ENCODE results near the gene AKAP6.

The AKAP6 gene

DNA sequence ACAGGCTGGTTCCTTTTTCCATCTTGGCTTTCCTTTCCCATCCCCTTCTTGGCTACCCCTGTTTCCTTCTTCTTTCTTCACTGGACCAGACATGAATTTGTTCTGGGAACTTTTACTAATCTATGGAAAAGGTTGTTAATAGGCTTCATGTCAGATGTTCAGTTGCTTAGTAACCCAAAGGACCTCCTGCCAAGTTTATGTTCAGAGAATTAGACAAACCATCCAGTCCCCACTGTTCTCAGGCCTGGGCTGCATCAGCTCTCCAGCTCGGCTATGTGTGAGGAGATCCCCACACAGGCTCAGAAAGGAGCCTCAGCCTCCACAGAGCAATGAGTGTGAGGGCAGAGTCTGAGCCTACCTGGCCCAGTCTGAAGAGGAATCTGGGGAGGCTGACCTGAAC, 78.0 kb downstream of the AKAP6 start:
- TF ChIP-seq, protein P1, sequence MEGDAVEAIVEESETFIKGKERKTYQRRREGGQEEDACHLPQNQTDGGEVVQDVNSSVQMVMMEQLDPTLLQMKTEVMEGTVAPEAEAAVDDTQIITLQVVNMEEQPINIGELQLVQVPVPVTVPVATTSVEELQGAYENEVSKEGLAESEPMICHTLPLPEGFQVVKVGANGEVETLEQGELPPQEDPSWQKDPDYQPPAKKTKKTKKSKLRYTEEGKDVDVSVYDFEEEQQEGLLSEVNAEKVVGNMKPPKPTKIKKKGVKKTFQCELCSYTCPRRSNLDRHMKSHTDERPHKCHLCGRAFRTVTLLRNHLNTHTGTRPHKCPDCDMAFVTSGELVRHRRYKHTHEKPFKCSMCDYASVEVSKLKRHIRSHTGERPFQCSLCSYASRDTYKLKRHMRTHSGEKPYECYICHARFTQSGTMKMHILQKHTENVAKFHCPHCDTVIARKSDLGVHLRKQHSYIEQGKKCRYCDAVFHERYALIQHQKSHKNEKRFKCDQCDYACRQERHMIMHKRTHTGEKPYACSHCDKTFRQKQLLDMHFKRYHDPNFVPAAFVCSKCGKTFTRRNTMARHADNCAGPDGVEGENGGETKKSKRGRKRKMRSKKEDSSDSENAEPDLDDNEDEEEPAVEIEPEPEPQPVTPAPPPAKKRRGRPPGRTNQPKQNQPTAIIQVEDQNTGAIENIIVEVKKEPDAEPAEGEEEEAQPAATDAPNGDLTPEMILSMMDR (IDR thresholded peaks at IDR 0.05; ENCODE audit: low read depth, low read length), result no peak
- no peak overlapping the region for H3K4me3 ChIP-seq (ENCODE audit: low read depth, low read length)

GRCh38 chr14:32408018-32408417, 78.9 kb downstream of the AKAP6 start:
- TF ChIP-seq, protein P1 (IDR thresholded peaks at IDR 0.05; ENCODE audit: low read depth, low read length), result no peak
- no peak overlapping the region for H3K4me3 ChIP-seq (ENCODE audit: low read depth, low read length)

- TF ChIP-seq, protein P1 (IDR thresholded peaks at IDR 0.05; ENCODE audit: low read depth, low read length), result no peak
- no peak overlapping the region for H3K4me3 ChIP-seq (ENCODE audit: low read depth, low read length)
These were observed 83.0 kb downstream of the AKAP6 start for GRCh38 chr14:32412103-32412502.

GRCh38 chr14:32412532-32412931, 83.4 kb downstream of the AKAP6 start:
- H3K4me3 ChIP-seq (ENCODE audit: low read depth, low read length), result no peak overlapping the region
- TF ChIP-seq, protein P1 (IDR thresholded peaks at IDR 0.05; ENCODE audit: low read depth, low read length), result no peak

DNA sequence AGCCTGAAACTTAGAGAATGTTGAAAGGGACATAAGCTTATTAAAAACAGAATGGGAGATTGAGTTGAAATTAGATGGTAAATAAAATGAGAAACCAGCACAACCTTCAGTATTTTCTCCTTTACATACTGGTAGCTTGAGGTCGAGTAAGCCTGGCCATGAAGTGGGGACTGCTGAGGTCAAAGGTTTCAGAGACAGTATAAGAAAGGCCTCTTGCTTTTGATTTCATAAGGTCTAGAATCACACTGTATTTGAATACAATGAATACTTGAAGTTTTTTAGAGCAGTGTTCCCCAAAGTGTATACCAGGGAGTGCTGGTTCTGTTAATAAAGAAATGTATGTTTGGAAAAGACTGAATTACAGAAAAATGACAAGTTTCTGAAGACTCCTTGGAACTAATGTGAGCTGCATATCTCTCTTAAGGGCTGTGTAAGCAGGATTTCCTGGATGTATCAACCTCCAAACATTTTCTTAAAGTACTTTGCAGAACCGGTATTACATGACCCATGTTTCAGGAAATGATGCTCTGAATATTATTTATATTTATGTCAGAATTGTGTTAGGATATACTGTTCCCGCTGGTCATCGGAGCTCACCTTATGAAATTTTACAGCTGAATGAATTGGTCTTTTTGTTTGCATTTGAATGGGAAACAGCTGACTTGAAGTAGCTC, 85.0 kb downstream of the AKAP6 start:
- TF ChIP-seq, protein P1 (IDR thresholded peaks at IDR 0.05; ENCODE audit: low read depth, low read length), result no peak
- no peak overlapping the region for H3K4me3 ChIP-seq (ENCODE audit: low read depth, low read length)

DNA sequence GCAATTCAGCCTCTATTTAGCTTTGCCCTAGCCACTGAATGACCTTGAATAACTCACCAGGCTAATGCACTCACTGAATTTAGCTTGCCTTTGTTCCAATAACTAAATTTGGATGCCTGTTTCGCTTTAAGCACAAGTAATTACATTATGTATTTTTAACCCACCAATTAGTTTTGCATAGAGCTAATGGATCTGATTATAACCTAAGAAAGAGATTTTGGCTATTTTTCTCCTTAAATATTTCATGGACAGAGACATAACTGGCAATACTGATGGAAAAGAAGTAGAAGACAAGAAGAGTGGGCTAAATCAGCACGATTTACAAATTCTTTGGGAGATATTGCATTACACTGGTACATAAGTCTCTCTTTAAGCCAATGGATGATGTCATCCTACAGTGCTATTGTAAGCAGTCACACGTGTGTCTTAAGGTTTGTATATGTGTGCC, 85.7 kb downstream of the AKAP6 start:
- H3K4me3 ChIP-seq (ENCODE audit: low read depth, low read length), result no peak overlapping the region
- TF ChIP-seq, protein P1 (IDR thresholded peaks at IDR 0.05; ENCODE audit: low read depth, low read length), result no peak

DNA sequence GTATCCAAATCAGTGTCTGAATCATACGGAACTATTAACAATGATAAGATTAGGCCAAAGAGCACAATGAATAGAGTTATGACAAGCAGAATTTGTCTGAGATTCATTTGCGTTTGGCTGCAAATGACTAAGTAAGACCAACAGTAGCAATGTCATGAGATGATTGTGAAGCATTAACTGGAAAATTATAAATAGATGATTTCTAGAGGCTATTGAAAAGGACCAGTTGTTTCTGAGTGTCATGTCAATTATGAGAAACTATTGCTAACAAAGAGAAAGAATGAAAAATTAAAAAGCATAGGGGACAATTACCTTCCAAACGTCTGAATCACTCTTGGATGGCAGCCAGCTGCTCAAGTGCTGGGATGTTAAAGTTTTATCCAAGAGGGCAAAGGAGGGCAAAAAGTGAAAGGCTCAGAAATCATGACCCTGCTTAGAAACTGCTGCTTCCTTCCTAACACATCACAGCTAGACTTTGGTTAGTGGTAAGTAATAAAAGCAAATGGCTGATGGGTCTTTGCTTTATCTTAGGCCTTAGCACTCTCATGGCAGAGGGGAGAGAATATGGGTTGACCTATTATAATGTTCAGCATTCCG, 89.0 kb downstream of the AKAP6 start:
- TF ChIP-seq, protein P1 (IDR thresholded peaks at IDR 0.05; ENCODE audit: low read depth, low read length), result no peak
- H3K4me3 ChIP-seq (ENCODE audit: low read depth, low read length), result no peak overlapping the region
